KOPT-K1 (cell line): ENCODE data around the gene LEMD1.
"Not testable (repeated sequence)": the region's sequence is repeated elsewhere in the genome, so short reads cannot be mapped to it uniquely, and the experiment has no call there.

Experiments used
- H3K27ac ChIP-seq: fragments of 200-600 bp; sonication (generic); 2 replicates; pipeline ENCODE4 v1.5.1; 2016; ENCODE audit warnings: antibody characterized with exemption, mild to moderate bottlenecking, low read depth, low read length; ENCODE audit not compliant: poor library complexity, severe bottlenecking
- H3K36me3 ChIP-seq: fragments of 200-600 bp; sonication (generic); 2 replicates; pipeline ENCODE4 v1.5.1; 2017; ENCODE audit warnings: antibody characterized with exemption, mild to moderate bottlenecking, low read length, moderate library complexity; ENCODE audit not compliant: insufficient read depth
- H3K9me3 ChIP-seq: fragments of 200-600 bp; sonication (generic); 2 replicates; pipeline ENCODE4 v1.5.1; 2017; ENCODE audit warnings: antibody characterized with exemption, low read length, mild to moderate bottlenecking; ENCODE audit not compliant: insufficient read depth, poor library complexity, severe bottlenecking

The LEMD1 gene

DNA sequence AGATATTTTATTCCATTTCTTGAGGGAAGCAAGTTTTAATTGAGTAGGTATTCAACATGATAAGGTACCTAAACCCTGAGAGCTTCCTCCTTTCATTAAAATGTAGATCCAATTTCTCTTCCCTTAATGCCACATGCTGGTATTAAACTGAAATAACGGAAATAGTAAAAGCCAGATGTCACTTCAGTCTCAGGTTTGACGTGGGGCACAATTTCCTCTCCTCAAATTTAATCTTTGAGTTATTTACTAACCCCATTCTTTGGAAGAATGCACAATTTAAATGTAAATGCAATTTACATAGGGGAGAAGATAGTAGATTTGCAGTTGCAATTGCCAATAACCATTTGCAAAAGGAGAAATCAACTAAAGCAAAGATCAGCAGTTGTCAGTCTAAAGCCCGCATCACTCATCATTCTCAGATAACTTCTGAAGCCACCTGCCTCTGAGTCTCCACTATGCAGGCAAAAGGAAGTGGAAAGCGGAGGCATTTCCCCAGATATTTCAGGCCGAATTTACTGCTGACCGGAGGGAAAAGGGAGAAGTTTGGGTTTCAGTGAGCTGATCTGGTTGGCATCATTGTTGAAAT, 2.1 kb upstream of the LEMD1 start:
- H3K27ac ChIP-seq = no peak overlapping the region
- no peaks in the 10 kb centered on the region for H3K9me3 ChIP-seq
- no peaks in the 10 kb centered on the region for H3K36me3 ChIP-seq

DNA sequence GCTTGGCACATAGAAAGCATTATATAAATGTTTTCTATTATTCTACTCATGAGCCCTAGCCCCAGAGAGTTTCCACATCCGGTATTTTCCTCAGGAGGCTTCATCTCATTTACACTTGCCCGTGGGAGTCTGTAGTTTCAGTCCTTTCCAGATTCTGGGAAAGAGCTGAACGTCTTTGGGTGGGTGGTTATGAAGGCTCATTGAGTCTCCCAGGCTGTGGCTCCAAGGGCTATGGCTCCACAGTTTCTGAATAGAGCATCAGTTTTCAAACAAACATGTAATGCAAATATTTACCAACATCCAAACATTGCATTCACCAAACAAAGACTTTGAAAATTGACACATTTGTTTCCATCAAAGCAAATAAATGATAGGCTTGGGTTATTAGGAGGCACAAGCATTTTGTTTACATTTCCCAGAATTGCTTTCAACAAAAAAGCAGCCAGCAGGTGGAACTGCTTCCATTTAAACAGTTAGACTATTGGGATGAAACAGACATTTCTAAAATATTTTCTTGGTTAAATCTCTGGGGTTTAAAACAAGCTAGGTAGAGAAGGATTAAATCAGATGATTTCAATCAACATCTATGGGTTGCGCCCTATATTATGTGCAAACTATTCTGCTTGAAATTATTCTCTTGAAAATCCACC, 1.3 kb upstream of the LEMD1 start:
- no peak overlapping the region for H3K27ac ChIP-seq
- H3K36me3 ChIP-seq = no peaks in the 10 kb centered on the region
- H3K9me3 ChIP-seq = no peaks in the 10 kb centered on the region

GRCh38 chr1:205420938-205421337, 918 bp downstream of the LEMD1 start:
- Histone ChIP-seq H3K9me3 (no peaks in the 10 kb centered on the region), H3K36me3 (no peaks in the 10 kb centered on the region), H3K27ac (no peak overlapping the region)

DNA sequence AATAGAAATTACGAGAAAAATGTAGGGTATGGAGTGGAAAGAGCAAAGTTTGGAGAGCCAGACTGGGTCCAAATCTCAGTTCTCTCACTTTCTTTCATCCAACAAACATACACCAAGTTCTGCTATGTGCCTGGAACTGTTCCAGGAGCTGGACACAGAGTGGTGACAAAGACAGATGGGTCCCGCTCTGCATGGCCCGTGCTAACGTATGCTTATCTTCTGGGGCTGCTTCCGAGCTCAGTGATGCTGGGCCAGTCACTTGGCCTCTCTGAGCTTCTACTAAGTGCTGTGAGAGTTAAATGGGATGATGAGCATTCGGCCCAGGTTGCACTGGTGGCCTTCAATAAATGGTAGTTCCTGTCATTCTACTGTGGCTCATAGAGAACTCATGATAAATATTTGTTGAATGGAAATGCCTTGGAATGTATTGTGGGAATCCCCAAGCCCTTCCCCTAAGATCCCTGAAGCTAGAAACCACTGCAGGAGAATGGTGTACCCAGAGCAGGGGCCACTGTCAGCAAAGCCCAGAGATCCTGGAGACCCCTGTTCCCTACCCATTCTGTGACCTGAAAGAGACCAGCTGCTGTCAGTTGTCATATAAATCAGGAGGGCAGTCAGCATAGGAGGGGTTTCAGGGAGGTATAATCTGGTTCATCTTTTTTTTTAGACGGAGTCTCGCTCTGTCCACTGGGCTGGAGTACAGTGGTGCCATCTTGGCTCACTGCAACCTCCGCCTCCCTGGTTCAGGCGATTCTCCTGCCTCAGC, 3.8 kb downstream of the LEMD1 start:
- Histone ChIP-seq H3K36me3 (no peaks in the 10 kb centered on the region), H3K9me3 (no peaks in the 10 kb centered on the region), H3K27ac (no peak overlapping the region)

DNA sequence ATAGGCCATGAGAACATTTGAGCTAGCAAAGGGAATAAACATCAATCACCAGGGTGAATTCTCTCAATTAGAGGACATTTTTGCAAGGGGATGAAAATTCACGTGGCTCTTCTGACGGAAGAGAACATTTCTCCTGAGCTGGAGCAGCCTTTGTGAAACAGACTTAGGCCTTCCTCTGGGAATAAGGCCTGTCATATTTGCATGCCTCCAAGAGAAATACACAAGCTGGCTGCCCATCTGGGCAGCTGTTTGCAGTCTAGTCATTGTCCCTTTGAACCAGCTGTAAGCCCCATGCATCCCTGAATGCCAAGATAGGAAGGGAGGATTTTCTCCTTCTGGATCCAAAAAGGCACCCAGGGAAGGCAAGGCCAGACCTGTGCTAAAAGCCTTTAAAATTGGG, 5.5 kb downstream of the LEMD1 start:
- H3K9me3 ChIP-seq = no peaks in the 10 kb centered on the region
- H3K27ac ChIP-seq = no peak overlapping the region
- H3K36me3 ChIP-seq = no peaks in the 10 kb centered on the region

- Histone ChIP-seq H3K27ac (no peak overlapping the region), H3K36me3 (no peaks in the 10 kb centered on the region), H3K9me3 (no peaks in the 10 kb centered on the region)
These were observed 11.1 kb downstream of the LEMD1 start for GRCh38 chr1:205410581-205411298.

DNA sequence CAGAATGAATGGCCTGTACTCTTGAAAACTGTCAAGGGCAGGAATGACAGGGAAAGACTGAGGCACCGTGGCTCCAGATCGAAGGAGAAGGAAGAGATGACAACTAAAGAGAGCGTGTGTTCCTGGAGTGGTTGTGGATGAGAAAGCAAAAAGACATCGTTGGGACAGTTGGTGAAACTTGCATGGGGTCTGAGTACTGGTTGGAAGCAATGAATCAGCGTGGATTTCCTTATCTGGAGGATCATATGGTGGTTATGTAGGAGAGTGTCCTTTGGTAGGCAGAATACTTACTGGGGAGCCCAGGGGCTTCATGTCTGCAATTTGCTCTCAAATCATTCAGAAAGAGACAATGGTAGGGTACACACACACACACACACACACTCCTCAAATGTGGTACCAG, 13.9 kb downstream of the LEMD1 start:
- Histone ChIP-seq H3K36me3 (no peaks in the 10 kb centered on the region), H3K27ac (no peak overlapping the region), H3K9me3 (no peaks in the 10 kb centered on the region)

DNA sequence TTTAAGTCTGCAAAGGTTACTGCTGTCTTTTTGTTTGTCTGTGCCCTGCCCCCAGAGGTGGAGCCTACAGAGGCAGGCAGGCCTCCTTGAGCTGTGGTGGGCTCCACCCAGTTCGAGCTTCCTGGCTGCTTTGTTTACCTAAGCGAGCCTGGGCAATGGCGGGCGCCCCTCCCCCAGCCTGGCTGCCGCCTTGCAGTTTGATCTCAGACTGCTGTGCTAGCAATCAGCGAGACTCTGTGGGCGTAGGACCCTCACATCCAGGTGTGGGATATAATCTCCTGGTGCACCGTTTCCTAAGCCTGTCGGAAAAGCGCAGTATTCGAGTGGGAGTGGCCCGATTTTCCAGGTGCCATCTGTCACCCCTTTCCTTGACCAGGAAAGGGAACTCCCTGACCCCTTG, 15.6 kb downstream of the LEMD1 start:
- H3K27ac ChIP-seq, H3K9me3 ChIP-seq, H3K36me3 ChIP-seq: not testable (repeated sequence)

DNA sequence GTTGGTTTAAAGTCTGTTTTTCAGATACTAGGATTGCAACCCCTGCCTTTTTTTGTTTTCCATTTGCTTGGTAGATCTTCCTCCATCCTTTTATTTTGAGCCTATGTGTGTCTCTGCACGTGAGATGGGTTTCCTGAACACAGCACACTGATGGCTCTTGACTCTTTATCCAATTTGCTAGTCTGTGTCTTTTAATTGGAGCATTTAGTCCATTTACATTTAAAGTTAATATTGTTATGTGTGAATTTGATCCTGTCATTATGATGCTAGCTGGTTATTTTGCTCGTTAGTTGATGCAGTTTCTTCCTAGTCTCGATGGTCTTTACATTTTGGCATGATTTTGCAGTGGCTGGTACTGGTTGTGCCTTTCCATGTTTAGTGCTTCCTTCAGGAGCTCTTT, 17.4 kb downstream of the LEMD1 start:
- H3K9me3 ChIP-seq, H3K27ac ChIP-seq, H3K36me3 ChIP-seq: not testable (repeated sequence)

DNA sequence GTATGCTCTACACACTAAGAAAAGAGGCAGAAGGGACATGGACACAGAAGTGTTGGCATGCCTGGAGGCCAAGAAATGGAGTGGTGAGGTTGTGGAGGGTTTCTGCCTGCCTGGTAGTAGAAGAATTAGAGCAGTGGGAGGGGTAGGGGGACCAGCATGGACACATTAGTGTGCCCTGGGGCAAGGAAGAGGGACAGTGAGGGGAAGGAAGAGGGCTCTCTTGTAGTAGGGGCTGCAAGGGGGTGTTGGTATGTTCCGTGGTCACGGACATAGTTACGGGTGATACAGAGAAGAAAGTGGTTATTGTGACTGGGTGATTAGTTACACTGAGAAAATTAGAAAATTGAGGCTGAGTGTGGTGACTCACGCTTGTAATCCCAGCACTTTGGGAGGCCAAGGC, 23.3 kb downstream of the LEMD1 start:
- H3K36me3 ChIP-seq = no peaks in the 10 kb centered on the region
- no peak overlapping the region for H3K27ac ChIP-seq
- peaks cover 10% of the 10 kb centered on the region for H3K9me3 ChIP-seq

GRCh38 chr1:205396967-205397616, 24.8 kb downstream of the LEMD1 start:
- no peaks in the 10 kb centered on the region for H3K36me3 ChIP-seq
- peaks cover 10% of the 10 kb centered on the region for H3K9me3 ChIP-seq
- H3K27ac ChIP-seq = no peak overlapping the region

DNA sequence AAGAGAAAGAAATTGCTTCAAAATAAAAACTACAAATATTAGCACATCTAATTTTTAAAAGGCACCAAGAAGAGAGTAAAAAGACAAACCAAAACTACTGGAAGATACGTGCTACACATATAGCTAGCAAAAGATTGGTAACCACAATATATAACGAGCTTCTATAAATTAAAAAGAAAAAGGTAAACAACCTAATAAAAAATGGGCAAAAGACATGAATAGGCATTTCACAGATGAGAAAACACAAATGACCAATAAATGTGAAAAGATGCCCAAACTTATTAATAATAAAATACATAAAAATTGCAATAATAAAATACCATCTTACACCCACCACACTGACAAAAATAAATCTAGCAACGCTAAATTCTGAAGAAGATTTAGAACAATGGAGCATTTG, 26.2 kb downstream of the LEMD1 start:
- Histone ChIP-seq H3K36me3 (no peaks in the 10 kb centered on the region), H3K27ac (no peak overlapping the region), H3K9me3 (peaks cover 10% of the 10 kb centered on the region)

- Histone ChIP-seq H3K36me3 (no peaks in the 10 kb centered on the region), H3K9me3 (peaks cover 10% of the 10 kb centered on the region)
These were observed 29.2 kb downstream of the LEMD1 start for GRCh38 chr1:205392650-205393049.

GRCh38 chr1:205391386-205391785, 30.5 kb downstream of the LEMD1 start:
- Histone ChIP-seq H3K9me3 (peaks cover 10% of the 10 kb centered on the region), H3K36me3 (no peaks in the 10 kb centered on the region), H3K27ac (no peak overlapping the region)

More at GRCh38 chr1:205392650-205393049, 29.2 kb downstream of the LEMD1 start:
- H3K27ac ChIP-seq = no peak overlapping the region

DNA sequence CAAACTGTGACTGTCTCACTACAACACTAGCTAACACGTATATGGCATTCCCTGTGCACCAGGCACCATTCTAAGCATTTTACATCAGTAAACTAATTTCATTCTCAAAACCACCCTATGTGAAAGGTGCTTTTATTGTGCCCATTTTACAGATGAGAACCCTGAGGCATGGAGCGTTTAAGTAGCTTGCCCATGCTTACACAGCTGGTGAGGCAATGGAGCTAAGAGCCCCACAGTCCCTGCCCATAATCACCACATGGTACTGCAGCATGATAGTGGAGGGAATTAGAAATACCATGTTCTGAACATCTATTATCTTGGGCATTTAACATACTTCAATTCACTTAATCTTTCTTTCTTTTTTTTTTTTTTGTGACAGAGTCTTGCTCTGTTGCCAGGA, 34.0 kb downstream of the LEMD1 start:
- no peak overlapping the region for H3K27ac ChIP-seq
- no peaks in the 10 kb centered on the region for H3K9me3 ChIP-seq
- no peaks in the 10 kb centered on the region for H3K36me3 ChIP-seq
